WTC11 (cell line): ENCODE data around the gene PRR12. TPM values are rescaled to one million over a fixed set of nuclear protein-coding genes. Genes with fewer than 3 reads are reported as not detected.

Source experiments
- ATAC-seq: fragments of 200-7000 bp; cut with Tn5 transposase; 2 replicates; pipeline ENCODE4 v1.10.0; 2021; ENCODE audit warnings: mild to moderate bottlenecking, moderate library complexity
- CTCF ChIA-PET: fragments of 300-600 bp; sonication (Branson Sonifier 250); formaldehyde crosslinking; loops from one replicate; lab custom pipeline; 2021; ENCODE audit warnings: antibody characterized with exemption; lab: Charles Lee
- POLR2A ChIA-PET: fragments of 350-600 bp; sonication (Branson Sonifier 250); formaldehyde crosslinking; loops from one replicate; lab custom pipeline; 2021; ENCODE audit warnings: antibody characterized with exemption; lab: Charles Lee
- DNase-seq: peaks from one replicate; pipeline ENCODE4 v3.0.0; 2021; ENCODE audit warnings: low spot score
- H3K27ac Mint-ChIP-seq: 2 replicates; pipeline ENCODE4 v1.8.0; 2021; ENCODE audit warnings: mixed read lengths
- H3K27me3 Mint-ChIP-seq: 2 replicates; pipeline ENCODE4 v1.8.0; 2021; ENCODE audit warnings: low read depth, mild to moderate bottlenecking, moderate library complexity, mixed read lengths
- H3K36me3 Mint-ChIP-seq: 2 replicates; pipeline ENCODE4 v1.8.0; 2021; ENCODE audit warnings: mixed read lengths
- H3K4me1 Mint-ChIP-seq: 2 replicates; pipeline ENCODE4 v1.8.0; 2022; ENCODE audit warnings: mixed read lengths
- H3K4me3 Mint-ChIP-seq: 2 replicates; pipeline ENCODE4 v1.8.0; 2021; ENCODE audit warnings: mild to moderate bottlenecking, moderate library complexity, mixed read lengths
- H3K9me3 Mint-ChIP-seq: 2 replicates; pipeline ENCODE4 v1.8.0; 2021; ENCODE audit warnings: mixed read lengths
- AFF4 ChIP-seq: sonication (generic); formaldehyde crosslinking; IDR thresholded peaks from 2 replicates; pipeline ENCODE4 v1.8.1; 2023; ENCODE audit warnings: mild to moderate bottlenecking, missing genetic modification reagents, borderline replicate concordance
- ESRRA ChIP-seq: sonication (generic); formaldehyde crosslinking; IDR thresholded peaks from 2 replicates; pipeline ENCODE4 v1.8.1; 2022; ENCODE audit warnings: mild to moderate bottlenecking, missing genetic modification reagents, borderline replicate concordance
- ETV6 ChIP-seq: sonication (generic); formaldehyde crosslinking; IDR thresholded peaks from 2 replicates; pipeline ENCODE4 v1.8.1; 2022; ENCODE audit warnings: mild to moderate bottlenecking, missing genetic modification reagents
- GRHL2 ChIP-seq: fragments of 250-450 bp; sonication (Bioruptor Pico); IDR thresholded peaks from 2 replicates; pipeline ENCODE4 v1.8.0; 2022; ENCODE audit warnings: mild to moderate bottlenecking, moderate library complexity; ENCODE audit not compliant: insufficient replicate concordance, severe bottlenecking
- IRF1 ChIP-seq: sonication (generic); formaldehyde crosslinking; IDR thresholded peaks from 2 replicates; pipeline ENCODE4 v1.8.0; 2023; ENCODE audit warnings: missing genetic modification reagents
- JAZF1 ChIP-seq: fragments of 250-450 bp; sonication (Bioruptor Pico); IDR thresholded peaks from 2 replicates; pipeline ENCODE4 v1.9.0; 2021; ENCODE audit warnings: moderate library complexity, mild to moderate bottlenecking, inconsistent platforms
- MXD4 ChIP-seq: fragments of 250-450 bp; sonication (Bioruptor Pico); IDR thresholded peaks from 2 replicates; pipeline ENCODE4 v1.8.0; 2021; ENCODE audit warnings: mild to moderate bottlenecking, moderate library complexity, borderline replicate concordance
- PRRX2 ChIP-seq: fragments of 250-450 bp; sonication (Bioruptor Pico); IDR thresholded peaks from 2 replicates; pipeline ENCODE4 v1.8.0; 2021; ENCODE audit warnings: mild to moderate bottlenecking
- RELA ChIP-seq: sonication (generic); formaldehyde crosslinking; IDR thresholded peaks from 2 replicates; pipeline ENCODE4 v1.8.1; 2022; ENCODE audit warnings: missing genetic modification reagents, mild to moderate bottlenecking, borderline replicate concordance
- ZNF317 ChIP-seq: sonication (generic); formaldehyde crosslinking; IDR thresholded peaks from 2 replicates; pipeline ENCODE4 v1.8.1; 2023; ENCODE audit warnings: low read depth, mild to moderate bottlenecking, moderate library complexity, missing genetic modification reagents, borderline replicate concordance
- total RNA-seq: library from RNA; stranded (reverse); gene quantifications from 3 replicates; pipeline ENCODE4 v1.2.3, GENCODE V29; 2021
- TF ChIP-seq, protein P1 (sequence below): fragments of 250-450 bp; sonication (Bioruptor Pico); IDR thresholded peaks from 2 replicates; pipeline ENCODE4 v1.9.0; 2021; ENCODE audit warnings: mild to moderate bottlenecking
- TF ChIP-seq, protein P2 (sequence below): sonication (generic); formaldehyde crosslinking; IDR thresholded peaks from 2 replicates; pipeline ENCODE4 v1.8.0; 2022; ENCODE audit warnings: mild to moderate bottlenecking, missing genetic modification reagents
- TF ChIP-seq, protein P3 (sequence below): sonication (generic); formaldehyde crosslinking; IDR thresholded peaks from 2 replicates; pipeline ENCODE4 v1.8.0; 2022; ENCODE audit warnings: missing genetic modification reagents
- TF ChIP-seq, protein P4 (sequence below): sonication (generic); formaldehyde crosslinking; IDR thresholded peaks from 2 replicates; pipeline ENCODE4 v1.8.0; 2022; ENCODE audit warnings: mild to moderate bottlenecking, missing genetic modification reagents

Gene PRR12
- total RNA-seq, 1 experiment from 2014 or later = 86.1 TPM

DNA sequence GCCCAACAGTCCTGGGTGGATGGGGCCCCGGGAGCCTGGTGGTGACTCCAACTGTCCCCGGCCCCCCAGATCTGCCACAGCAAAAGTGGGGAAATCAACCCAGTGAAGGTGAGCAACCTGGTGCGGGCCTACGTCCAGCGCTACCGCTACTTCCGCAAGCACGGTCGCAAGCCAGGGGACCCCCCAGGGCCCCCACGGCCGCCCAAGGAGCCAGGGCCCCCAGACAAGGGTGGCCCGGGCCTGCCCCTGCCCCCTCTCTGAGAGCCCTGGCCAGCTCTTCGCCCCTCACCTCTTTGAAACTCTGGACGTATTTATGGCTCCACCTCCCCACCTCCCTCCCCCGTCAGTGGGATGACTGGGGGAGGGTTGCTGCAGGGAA is 67.1 kb downstream of the PRR12 start:
- POLR2A ChIA-PET = no interaction called here
- CTCF ChIA-PET = interaction anchor here (0.6 to 1.3 kb wide), 3 partner anchors 19 to 40 kb away, joined by 3 to 4 read pairs (median 3); partner anchors contain the start of gene PRMT1
- DNase-seq (no peak), ATAC-seq (no peak)
- Mint-ChIP-seq H3K27ac (no peak overlapping the region), H3K4me1 (peaks cover 10% of the 10 kb centered on the region), H3K9me3 (peaks cover 7% of the 10 kb centered on the region), H3K27me3 (no peaks in the 10 kb centered on the region), H3K36me3 (peaks cover 75% of the 10 kb centered on the region), H3K4me3 (no peak overlapping the region)
- TF ChIP-seq JAZF1 (CRISPR knock-in tag) (no peak), ETV6 (no peak), IRF1 (CRISPR knock-in tag) (no peak), ZNF317 (CRISPR knock-in tag) (no peak)
- TF ChIP-seq, protein P1, sequence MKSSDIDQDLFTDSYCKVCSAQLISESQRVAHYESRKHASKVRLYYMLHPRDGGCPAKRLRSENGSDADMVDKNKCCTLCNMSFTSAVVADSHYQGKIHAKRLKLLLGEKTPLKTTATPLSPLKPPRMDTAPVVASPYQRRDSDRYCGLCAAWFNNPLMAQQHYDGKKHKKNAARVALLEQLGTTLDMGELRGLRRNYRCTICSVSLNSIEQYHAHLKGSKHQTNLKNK (CRISPR knock-in tag) = no peak
- TF ChIP-seq, protein P2, sequence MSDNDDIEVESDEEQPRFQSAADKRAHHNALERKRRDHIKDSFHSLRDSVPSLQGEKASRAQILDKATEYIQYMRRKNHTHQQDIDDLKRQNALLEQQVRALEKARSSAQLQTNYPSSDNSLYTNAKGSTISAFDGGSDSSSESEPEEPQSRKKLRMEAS (CRISPR knock-in tag) = no peak
- TF ChIP-seq, protein P3, sequence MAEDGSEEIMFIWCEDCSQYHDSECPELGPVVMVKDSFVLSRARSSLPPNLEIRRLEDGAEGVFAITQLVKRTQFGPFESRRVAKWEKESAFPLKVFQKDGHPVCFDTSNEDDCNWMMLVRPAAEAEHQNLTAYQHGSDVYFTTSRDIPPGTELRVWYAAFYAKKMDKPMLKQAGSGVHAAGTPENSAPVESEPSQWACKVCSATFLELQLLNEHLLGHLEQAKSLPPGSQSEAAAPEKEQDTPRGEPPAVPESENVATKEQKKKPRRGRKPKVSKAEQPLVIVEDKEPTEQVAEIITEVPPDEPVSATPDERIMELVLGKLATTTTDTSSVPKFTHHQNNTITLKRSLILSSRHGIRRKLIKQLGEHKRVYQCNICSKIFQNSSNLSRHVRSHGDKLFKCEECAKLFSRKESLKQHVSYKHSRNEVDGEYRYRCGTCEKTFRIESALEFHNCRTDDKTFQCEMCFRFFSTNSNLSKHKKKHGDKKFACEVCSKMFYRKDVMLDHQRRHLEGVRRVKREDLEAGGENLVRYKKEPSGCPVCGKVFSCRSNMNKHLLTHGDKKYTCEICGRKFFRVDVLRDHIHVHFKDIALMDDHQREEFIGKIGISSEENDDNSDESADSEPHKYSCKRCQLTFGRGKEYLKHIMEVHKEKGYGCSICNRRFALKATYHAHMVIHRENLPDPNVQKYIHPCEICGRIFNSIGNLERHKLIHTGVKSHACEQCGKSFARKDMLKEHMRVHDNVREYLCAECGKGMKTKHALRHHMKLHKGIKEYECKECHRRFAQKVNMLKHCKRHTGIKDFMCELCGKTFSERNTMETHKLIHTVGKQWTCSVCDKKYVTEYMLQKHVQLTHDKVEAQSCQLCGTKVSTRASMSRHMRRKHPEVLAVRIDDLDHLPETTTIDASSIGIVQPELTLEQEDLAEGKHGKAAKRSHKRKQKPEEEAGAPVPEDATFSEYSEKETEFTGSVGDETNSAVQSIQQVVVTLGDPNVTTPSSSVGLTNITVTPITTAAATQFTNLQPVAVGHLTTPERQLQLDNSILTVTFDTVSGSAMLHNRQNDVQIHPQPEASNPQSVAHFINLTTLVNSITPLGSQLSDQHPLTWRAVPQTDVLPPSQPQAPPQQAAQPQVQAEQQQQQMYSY (CRISPR knock-in tag) = no peak

- no peak overlapping the region for H3K27ac Mint-ChIP-seq
- H3K9me3 Mint-ChIP-seq = peaks cover 7% of the 10 kb centered on the region
- ChIA-PET CTCF (interaction anchor here (1.0 to 1.3 kb wide), 2 partner anchors 18 to 22 kb away, joined by 3 to 4 read pairs; partner anchors contain the start of gene PRMT1), POLR2A (no interaction called here)
- 0 out of 2 replicates have a peak, but pooled peaks have one; percentile 17 for TF ChIP-seq RELA (CRISPR knock-in tag)
- TF ChIP-seq MXD4 (CRISPR knock-in tag) = no peak
- peaks cover 73% of the 10 kb centered on the region for H3K36me3 Mint-ChIP-seq
- peaks cover 10% of the 10 kb centered on the region for H3K4me1 Mint-ChIP-seq
- DNase-seq (no peak), ATAC-seq (no peak)
- no peaks in the 10 kb centered on the region for H3K27me3 Mint-ChIP-seq
- H3K4me3 Mint-ChIP-seq = no peak overlapping the region
Observed at GRCh38 chr19:49658566-49659442, 67.8 kb downstream of the PRR12 start.

DNA sequence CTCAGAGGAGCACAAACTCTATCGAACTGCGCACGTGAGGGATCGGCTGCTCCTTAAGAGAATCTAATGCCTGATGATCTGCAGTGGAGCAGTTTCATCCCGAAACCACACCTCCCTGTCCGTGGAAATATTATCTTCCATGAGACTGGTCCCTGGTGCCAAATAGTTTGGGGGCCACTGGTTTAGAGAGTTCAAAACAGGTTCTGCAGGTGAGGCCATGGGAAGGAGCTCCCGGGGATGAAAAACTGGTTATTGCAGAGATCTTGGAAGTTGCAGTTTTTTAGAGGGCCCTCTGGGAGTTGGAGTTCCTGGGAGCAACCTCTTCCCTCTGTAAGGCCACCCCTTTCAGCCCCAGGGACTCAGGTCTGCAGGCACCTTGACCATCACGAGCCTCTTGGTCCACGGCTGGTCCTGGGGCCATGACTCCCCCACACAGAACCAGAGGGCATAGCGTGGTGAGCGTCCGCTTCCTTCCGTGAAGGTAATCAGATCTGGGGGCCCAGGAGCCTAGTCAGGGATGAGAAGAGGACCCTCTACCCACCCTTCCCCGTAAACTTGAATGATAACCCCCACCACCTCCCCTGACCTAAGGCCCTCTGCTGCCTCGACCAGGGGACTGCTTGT is 69.5 kb downstream of the PRR12 start:
- peaks cover 64% of the 10 kb centered on the region for H3K36me3 Mint-ChIP-seq
- ATAC-seq (no peak), DNase-seq (no peak)
- no peak overlapping the region for H3K4me3 Mint-ChIP-seq
- no peaks in the 10 kb centered on the region for H3K27me3 Mint-ChIP-seq
- no peak for TF ChIP-seq ESRRA (CRISPR knock-in tag)
- TF ChIP-seq GRHL2 (CRISPR knock-in tag) = no peak
- TF ChIP-seq, protein P4, sequence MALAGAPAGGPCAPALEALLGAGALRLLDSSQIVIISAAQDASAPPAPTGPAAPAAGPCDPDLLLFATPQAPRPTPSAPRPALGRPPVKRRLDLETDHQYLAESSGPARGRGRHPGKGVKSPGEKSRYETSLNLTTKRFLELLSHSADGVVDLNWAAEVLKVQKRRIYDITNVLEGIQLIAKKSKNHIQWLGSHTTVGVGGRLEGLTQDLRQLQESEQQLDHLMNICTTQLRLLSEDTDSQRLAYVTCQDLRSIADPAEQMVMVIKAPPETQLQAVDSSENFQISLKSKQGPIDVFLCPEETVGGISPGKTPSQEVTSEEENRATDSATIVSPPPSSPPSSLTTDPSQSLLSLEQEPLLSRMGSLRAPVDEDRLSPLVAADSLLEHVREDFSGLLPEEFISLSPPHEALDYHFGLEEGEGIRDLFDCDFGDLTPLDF = no peak
- TF ChIP-seq, protein P1 (CRISPR knock-in tag) = no peak
- TF ChIP-seq PRRX2 (CRISPR knock-in tag) = no peak
- TF ChIP-seq ETV6 = no peak
- no peak for TF ChIP-seq AFF4
- ChIA-PET POLR2A (interaction anchor here (0.6 kb wide), 1 partner anchor 67 kb away, joined by 5 read pairs; no protein-coding TSS in a partner anchor), CTCF (no interaction called here)
- H3K4me1 Mint-ChIP-seq = peaks cover 15% of the 10 kb centered on the region
- H3K9me3 Mint-ChIP-seq = peaks cover 7% of the 10 kb centered on the region
- H3K27ac Mint-ChIP-seq = no peak overlapping the region
